ENCODE measurements around the gene WDR72.

DNA sequence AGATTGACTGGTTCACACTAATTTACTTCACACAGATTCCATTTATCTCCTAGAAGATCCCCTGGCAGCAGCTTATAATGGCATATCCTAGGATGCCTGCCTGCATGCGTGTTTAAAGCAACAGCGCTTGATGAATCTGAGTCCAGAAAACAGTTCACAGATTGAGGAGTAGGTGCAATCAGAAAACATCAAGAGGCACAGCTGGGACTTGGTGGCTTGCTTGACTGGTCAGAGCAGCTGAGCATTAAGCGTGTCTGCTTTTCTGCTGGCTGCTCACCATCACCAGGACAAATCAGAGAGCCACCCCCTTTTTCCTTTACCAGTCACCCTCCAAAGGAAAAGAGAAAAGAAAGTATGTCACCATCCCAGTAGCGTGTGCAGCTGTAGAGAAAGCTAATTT lies 223.6 kb downstream of the WDR72 start:
- TF ChIP-seq, protein P1, sequence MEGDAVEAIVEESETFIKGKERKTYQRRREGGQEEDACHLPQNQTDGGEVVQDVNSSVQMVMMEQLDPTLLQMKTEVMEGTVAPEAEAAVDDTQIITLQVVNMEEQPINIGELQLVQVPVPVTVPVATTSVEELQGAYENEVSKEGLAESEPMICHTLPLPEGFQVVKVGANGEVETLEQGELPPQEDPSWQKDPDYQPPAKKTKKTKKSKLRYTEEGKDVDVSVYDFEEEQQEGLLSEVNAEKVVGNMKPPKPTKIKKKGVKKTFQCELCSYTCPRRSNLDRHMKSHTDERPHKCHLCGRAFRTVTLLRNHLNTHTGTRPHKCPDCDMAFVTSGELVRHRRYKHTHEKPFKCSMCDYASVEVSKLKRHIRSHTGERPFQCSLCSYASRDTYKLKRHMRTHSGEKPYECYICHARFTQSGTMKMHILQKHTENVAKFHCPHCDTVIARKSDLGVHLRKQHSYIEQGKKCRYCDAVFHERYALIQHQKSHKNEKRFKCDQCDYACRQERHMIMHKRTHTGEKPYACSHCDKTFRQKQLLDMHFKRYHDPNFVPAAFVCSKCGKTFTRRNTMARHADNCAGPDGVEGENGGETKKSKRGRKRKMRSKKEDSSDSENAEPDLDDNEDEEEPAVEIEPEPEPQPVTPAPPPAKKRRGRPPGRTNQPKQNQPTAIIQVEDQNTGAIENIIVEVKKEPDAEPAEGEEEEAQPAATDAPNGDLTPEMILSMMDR (IDR thresholded peaks at IDR 0.05): no peak
- TF ChIP-seq POLR2A (IDR thresholded peaks at IDR 0.05) (no peak), POLR2AphosphoS5 (IDR thresholded peaks at IDR 0.05) (no peak), EP300 (IDR thresholded peaks at IDR 0.05) (no peak)
